HG02642 (cell line): ENCODE results near the gene NRARP.
A peak's percentile ranks its signal among the peaks of the same experiment; 100 is the strongest.

Experiments used
- ATAC-seq: cut with Tn5 transposase; IDR thresholded peaks from one replicate; pipeline ENCODE4 v1.9.1; 2021; ENCODE audit warnings: mild to moderate bottlenecking; ENCODE audit not compliant: unreplicated experiment, poor library complexity

The NRARP gene

DNA sequence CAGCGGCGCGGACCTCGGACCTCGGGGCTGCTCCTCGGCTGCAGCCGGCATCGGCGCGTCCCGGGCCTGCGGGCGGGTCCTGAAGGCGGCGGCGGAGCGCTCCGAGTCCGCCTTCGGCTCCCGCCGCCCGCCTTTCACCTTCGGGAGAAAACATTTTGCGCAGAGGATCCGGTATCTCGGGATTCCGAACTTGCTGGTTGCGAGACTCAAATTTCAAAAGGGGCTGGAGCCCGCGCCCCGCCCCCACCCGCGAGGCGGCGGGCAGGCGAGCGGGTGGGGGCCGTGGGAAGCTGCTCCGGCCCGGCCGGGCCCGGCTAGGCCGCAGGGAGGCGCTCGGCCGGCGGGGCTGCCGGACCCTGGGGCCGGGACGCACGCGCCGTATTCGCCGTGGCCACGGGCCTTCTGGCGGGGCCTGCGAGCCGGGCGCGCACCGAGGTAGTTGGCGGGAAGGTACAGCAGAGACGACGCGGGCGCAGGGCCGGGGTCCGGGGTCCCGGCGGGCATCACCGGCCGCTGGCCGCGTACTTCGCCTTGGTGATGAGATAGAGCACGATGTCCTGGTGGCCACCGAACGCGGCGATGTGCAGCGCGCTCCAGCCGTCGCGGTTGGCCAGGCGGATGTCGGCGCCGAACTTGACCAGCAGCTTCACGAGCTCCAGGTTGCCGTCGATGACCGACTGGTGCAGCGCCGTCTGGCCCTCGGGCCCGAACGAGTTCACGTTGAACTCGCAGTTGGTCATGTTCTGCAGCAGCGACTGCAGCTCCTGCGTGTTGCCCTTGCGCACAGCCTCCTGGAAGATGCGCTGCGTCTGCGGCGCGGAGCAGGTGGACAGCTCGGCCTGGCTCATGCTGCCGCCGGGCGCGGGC lies 757 bp downstream of the NRARP start:
- peak; percentile 8 for ATAC-seq

DNA sequence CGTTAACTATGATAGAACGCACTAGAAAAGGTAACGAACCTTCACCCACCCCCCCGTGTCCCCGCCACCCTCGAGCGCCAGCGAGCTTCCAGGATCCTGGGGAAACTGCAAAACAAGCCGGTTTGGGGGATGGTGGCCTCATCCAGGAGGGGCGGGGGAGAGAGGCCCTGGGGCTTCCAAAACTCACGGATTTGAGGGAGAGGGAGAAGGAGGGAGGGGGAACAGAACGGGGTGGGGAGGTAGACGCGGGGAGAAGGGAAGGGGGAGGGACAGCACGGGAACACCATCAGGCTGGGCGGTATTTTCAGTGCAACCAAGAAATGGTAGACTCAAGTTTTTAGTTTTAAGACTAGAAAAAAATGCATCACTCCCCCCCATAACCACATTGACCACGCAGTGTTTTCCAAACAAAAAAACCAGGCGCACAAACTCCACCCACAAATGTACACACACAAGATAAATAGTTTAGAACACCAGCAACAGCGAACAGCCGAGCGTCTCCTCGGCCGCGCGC lies 1.4 kb downstream of the NRARP start:
- no peak for ATAC-seq

DNA sequence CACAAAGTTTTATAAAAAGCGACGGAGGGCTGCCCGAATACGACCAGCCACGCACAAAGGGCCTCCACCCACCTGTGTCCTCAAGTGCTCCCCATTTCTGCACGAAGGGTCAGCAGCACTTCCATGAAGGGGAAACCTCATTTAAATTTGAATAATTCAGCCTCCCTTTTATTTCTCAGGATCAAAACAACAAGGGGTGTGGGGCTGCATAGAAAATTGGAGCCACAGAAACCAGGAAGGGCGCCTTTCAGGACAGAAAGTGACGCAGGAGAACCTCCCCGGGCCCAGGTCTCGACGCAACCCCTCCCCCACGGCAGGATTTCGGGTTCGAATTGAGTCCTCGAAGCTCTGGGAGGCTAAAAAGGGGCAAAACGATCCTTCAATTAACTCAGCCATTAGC lies 2.1 kb downstream of the NRARP start:
- ATAC-seq: no peak

DNA sequence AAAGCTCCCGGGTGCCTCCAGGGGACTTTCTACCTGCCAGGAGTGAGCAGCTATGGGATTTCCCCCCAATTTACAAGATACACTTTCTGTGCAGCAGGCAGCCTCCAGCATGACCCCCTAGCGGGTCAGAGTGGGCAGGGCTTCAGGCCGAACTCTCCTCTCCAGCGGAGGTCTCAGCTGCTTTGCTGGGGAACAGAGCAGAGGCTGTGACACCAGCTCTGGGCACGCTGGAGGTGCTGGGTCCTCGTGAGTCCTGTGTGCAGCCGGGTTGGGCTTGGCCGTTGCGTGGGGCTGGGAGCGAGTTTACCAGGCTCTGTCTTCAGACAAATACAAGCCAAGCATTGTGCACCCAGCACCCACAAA lies 2.9 kb downstream of the NRARP start:
- no peak for ATAC-seq

DNA sequence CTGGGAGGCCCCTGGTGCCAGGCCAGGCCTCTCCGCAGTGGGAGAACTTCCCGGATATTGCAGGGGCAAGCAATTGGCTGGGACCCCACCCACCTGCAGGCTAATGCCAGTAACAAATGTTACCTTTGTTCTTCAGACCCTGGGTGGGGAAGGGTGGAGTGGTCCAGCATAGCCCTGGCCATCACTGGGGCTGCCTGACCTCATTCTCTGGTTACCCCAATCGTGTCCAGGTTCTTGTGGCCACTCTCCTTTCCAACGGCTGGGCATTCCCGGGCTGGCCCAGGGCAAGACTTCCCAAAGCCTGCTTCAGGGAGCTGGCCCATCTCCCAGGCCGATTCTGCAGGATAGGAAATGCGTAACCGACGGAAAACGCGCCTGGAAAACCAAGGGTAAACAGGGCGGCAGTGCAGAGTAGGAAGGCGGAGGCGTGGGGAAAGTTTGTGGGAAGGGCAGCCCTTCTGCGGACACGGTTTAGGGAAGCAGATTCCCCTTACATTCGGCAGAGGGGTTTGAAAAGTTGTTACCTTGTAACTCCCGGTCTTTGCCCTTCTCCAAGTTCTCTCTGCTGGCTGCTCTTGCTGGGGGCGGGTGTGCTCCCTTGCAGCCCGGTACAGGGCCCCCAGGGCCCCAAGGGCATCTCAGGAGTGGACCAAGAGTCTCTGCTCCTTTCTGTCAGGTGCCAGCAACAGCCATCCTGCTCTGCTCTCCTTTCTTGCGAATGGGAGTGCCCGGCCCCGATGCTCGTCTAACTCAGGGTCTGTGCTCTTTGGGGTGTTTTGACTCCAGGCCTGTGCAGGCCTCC lies 3.5 kb downstream of the NRARP start:
- ATAC-seq: no peak

DNA sequence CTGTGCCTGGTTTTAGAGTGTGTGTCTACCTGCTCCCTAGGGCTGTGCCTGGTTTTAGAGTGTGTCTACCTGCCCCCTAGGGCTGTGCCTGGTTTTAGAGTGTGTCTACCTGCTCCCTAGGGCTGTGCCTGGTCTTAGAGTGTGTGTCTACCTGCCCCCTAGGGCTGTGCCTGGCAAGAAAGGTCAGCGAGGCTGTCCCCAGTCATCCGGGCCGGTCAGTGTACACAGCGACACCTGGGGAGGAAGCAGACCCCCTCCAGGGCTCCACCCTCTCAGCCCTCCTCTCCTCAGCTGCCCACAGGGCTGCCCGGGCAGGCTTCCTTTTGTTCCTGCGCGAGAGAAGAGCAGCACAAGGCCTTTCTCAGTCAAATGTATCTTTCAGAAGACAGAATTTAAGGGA lies 4.1 kb downstream of the NRARP start:
- no peak for ATAC-seq

DNA sequence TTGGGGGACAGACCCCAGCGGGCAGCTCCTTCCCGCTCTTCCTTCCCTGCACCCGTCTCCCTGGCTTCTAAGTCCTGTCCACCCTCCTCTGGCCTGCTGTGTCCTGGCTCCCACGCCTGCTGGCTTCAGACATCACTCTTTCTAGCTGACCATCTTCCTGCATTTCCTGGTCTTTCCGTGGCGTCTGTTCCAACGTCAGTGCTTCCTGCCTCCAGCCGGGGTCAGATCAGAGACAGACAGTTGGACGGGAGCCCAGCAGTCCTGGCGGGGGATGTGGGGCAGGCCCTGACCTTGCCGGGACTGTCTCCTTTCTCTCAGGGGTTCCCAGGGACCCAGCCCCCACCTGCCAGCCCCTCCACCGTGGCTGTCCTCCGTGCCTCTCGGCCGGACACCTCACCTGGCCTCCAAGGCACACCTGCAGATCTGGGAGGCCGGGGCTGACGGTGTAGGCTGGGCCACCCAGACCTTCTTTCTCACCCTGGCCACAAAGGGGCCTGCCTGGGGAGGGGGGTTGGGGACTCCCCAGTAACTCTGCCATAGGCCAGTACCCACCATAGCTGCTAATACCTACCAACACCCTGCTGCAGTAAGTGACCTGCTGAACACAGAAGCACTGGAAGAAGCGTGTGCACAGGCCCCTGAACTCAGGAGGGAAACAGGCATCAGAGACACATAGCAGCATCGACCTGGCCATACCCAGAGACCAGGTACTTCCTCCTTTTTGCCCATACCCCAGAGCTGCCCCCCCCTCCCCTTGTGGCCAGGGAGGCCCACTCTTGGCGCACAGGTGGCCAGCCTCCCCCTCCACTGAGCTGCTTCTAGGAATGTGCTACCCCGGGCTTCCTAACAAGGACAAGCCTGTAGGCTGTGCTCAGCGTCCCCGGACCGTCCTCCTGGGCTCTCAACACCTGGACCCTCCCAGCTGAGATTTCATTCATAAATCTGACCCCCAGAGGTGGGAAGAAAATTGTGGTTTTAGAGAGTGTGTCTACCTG lies 5.1 kb downstream of the NRARP start:
- ATAC-seq: no peak

DNA sequence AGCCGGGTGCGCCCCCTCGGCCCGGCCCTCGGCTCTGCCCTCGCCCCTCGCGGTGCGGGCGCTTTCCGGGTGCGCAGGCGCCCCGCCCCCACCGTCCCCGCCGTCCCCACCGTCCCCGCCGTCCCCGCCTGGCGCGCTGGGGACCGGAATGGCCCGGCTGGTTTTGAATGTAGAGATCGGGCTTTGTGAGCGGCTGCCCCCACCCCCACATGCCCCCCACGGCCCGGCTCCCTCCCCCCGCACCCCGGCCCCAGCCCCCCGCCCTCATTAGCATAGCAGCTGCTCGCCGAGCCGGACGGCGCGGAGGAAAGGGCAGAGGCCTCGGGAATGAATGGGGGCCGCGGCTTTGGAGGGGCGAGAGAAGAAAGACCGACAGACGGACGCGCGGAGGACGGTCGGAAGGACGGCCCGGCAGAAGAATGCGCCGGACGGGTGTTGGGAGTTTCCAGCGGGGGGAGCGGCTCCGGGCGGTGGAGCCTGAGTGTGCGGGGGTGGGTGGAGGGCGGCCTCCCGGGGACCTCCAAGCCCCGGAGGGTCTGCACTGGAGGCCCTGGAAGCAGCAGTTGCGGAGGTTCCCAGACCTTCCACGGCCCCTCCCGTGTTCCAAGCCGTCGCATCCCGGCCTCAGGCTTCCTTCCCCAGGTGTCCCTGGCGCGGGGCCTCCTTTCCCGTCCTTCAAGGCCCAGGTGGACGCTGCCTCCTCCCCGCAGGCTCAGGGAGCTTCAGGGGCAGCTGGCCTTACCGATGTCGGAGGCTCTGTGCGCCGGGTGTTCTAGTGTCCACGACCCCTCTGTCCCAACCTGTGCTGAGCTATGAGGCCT lies 6.0 kb downstream of the NRARP start:
- no peak for ATAC-seq

DNA sequence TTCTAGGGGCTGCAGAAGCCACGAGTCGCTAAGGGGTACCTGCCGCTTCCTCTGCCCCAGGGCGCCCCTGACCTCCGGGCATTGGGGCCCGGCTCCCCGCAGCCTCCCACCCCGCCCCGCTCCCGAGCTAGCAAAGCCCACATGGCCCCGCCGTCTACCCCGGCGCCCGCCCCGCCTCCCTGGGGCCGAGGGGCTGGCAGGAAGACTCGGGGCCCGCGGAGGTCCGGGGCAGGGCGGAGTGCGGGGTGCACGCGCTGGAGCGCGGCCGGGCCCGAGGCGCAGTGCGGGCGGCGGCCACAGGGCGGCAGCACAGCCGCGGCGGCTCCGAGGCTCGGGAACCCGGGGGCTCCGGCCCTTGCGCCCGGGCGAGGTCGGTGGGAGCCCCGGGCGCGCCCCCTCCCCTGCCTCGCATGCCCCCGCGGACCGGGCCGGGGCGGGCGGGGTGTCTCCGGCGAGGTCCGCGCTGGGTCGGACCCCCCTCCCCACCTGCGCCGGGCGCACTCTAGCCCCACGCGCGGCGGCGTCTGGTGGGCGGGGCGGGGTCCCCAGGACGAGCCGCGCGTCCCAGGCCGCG lies 6.7 kb downstream of the NRARP start:
- ATAC-seq: no peak

DNA sequence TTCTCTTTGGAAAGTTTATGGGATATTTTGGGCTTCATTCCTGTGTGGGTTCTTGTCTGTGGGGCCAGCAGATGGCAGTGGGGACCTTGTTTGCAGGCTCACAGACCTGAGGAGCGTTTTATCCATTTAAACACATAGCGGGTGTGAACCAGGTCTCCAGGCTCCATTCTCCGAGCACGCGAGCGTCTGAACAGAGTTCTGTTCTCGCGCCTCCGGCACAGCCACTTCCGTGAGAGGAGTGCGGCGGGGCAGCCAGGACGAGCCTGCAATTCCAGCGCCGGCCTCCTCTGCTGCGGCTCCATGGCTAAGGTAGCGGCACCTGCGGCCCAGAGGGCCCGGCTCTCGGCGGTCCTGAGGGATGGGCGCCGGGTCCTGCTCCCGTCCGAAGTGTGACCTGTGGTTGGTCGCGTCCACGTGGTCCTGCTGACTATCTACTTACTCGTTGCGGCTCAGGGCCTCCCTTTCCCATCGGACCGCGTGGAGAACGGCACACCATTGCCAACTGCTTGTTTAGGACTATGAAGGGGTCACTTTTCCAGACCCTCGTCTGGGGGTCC lies 7.3 kb downstream of the NRARP start:
- no peak for ATAC-seq

DNA sequence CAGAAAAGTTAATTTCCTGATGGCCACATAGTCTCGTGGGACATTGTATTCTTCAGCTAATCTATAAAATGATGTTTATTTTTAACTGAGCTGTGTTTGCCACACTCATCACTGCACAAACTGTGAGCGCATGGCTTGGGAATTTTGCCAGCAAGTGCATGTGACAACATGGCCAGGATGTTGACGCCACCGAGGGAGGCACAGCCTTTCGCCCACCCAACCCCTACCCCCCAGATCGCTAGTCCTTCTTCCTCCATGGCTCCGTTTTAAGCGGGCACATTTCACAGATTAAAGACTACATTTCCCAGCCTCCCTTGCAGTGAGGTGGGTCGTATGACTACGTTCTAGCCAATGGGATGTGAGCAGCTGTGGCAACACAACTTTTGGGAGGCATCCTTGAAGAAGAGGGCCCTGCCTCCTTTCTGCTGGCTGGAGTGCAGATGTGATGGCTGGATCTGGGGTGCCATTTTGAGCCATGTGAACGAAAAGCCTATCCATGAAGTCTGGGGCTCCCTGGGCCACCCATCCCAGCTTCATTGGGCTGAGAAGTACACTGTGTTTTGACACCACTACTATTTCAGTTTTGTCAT lies 7.9 kb downstream of the NRARP start:
- no peak for ATAC-seq

DNA sequence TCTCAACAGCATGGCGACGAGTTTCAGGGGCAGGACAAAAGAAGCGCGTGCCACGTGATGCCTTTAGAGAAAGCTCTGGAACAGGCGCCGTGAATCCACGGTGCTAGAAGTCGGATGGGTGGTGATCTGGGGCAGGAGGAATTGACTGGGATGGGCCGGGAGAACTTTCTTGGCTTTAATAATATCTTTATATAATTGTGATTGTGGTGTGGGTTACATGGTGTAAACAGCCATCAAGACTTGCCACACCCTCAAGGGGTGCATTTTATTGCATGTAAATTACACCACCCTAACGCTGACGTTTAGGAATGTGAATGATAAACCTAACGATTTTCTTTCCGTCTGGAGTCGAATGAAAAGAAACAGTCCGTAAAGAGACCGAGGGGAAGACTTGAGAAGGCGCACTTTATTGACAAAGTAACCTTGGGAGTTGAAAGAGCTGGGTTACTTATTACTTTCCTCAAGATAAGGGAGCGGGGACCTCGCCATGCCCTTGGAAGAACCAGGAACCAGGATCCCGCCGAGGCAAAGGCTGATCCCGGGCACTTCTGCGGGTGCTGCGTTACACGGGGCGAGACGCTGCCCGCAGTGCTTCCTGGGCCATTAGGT lies 8.5 kb downstream of the NRARP start:
- ATAC-seq: no peak

DNA sequence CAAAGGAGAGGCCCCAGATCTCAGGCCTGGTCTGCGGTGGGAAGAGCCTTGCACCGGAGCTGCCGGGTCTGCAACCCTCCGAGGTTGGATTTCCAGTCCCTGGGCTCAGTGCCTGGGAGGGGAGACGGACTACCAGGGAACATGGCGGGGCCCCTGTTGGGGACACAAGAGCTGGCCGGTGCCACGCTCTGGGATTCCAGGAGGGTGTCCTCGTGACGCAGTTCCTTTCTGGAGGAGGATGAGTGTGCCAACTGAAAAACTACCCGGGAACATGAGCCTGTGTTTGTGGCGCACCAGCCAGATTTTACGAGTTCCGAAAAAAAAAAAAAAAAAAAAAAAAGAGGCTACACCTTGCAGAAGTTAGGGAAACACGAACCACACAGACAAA lies 9.0 kb downstream of the NRARP start:
- ATAC-seq: no peak

DNA sequence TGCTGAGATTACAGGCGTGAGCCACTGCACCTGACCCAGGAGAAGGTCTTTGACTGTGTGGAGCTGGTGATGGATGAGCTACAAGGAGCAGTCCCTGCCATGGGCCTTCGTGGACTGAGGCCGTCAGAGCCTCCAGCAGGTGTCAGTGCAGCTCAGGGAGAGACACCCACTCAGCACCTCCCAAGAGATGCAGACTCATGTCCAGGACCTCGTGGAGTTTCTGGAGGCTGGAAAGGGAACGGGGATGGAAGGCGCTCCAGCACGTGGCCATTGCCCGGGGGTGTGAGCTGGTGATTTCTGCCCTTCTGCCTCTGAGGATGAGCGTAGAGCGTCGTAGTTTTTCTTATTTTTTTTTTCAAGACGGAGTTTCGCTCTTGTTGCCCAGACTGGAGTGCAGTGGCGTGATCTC lies 15.1 kb downstream of the NRARP start:
- ATAC-seq: no peak

DNA sequence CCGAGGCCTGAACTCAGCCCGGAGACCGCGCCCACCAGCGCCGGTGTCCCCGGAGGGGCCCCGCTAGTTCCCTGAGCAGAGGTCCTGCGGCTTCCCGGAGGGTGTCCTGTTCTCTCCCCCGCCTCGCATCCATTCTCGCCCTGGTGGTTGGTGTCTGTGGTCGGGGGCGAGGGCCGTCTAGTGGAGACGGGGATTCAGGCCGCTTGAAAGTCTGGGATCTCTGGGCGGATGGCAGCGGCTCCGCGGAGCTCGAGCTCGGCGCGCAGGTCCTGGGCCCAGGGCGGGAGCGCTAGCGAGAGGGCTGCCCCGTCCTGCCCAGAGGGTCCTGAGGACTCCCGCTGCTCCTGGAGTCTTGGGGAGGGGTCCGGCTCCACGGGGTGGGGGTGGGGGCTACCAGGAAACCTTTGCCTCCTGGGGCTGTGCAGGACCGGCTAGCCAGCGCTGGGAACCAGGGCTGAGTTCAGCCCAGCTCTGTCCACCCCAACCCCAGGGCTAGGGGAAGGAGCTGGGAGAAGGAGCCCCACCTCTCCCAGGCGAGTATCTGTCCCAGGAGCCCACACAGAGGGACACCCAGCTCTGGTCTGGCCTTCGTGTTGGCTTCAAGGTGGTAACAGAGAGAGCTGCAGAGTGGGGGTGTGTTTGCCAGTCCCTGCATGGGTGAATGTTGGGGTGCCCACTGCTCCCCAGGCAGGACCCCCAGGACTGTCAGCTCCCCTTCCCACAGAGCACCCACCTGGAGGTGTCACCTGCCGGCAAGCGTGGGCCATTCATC lies 20.5 kb downstream of the NRARP start:
- no peak for ATAC-seq

DNA sequence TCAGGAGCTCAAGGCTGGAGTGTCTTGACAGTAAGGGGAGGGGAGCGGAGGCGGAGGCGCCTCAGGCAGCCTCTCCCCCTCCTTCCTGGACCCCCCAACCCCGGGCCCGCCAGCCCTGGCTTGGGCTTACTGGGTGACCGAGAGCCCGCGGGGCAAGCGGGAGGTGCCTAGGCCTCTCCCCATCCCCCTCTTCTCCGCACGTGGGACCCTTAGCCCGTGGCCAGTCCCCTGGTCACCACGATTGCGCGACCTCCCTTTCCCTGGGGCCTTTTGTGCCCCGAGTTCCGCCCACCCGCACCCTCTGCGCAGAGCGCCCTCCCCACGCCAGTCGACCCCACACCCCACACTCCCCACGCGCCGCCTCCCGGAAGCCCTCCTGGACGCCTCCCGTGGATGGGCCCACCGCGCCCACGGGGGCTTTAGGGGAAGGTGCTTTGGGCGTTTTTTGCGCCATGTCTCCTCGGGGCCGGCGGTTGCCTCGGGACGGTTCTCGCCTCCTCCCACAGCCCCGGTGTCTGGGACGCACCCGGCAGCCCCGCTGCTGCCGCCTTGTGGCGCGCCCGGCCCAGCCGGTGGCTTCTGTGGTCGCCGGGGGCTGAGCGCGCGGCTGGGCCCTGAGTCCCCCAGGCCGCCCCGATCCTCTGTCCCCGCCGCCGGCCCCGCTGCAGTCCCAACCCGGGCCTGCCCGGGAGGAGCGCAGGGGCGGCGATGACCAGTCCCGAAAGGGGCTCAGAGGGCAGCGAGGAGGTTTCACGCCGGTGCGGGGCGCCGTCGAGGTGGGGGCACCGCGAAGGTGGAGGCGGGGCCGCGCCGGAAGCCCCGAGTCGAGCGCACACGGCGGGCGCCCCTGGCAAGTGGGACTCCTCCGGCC lies 21.4 kb downstream of the NRARP start:
- ATAC-seq: no peak
